ENCODE measurements around the gene TSPAN9.

The TSPAN9 gene

GRCh38 chr12:3179731-3180130 is 102.6 kb downstream of the TSPAN9 start:
- Histone ChIP-seq H3K4me3 (ENCODE audit: low read length) (no peak overlapping the region), H3K27me3 (ENCODE audit: insufficient read depth, low read length) (no peaks in the 10 kb centered on the region), H3K9ac (ENCODE audit: low read depth, low read length) (no peak overlapping the region), H3K27ac (ENCODE audit: low read length) (no peak overlapping the region), H3K4me1 (ENCODE audit: insufficient read depth, low read length) (peaks cover 13% of the 10 kb centered on the region), H3K9me3 (ENCODE audit: insufficient read depth, low read depth, low read length) (no peaks in the 10 kb centered on the region), H3K36me3 (ENCODE audit: insufficient read depth, low read depth, low read length) (no peaks in the 10 kb centered on the region)

DNA sequence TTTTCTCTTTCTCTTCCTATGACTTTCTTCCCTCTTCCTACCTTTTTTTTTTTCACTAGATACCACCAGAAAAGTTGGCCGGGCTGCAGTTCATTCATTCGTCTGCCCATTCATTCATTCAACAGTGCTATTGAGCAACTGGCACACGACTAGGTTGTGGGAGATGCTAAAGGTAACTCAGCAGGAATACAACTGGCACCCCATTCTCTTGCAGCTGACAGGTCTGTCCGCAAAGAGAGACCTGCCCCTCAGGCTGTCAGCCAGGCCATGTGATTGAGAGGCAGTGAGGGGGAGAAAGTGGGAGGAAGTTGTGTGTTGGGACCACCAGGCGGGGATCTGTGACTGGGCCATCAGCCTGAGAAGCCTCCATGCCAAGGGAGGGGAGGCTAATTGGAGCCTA is 105.2 kb downstream of the TSPAN9 start:
- H3K4me1 ChIP-seq (ENCODE audit: insufficient read depth, low read length), result peaks cover 13% of the 10 kb centered on the region
- H3K36me3 ChIP-seq (ENCODE audit: insufficient read depth, low read depth, low read length), result no peaks in the 10 kb centered on the region
- no peak overlapping the region for H3K27ac ChIP-seq (ENCODE audit: low read length)

DNA sequence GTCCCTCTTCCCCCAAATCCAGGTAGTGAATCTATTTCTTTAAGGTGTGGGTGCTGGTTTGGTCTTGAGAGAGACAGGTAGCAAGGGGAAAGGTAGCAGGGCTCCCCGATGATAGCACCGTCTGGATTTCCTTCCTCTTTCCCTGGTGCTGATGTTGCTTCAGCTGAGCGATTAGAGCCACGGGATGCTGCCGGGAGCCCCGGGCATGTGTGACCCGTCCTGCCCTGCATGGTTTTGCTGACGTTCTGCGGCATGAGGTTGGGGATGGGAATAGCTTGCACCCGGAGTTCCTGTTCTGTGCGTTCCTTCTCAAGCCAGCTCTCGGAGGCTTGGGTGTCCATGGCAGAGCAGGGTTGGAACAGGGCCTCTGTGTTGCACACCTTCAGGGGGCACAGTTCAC is 107.3 kb downstream of the TSPAN9 start:
- Histone ChIP-seq H3K27ac (ENCODE audit: low read length) (no peak overlapping the region), H3K9me3 (ENCODE audit: insufficient read depth, low read depth, low read length) (no peaks in the 10 kb centered on the region), H3K36me3 (ENCODE audit: insufficient read depth, low read depth, low read length) (no peaks in the 10 kb centered on the region), H3K27me3 (ENCODE audit: insufficient read depth, low read length) (no peaks in the 10 kb centered on the region), H3K4me1 (ENCODE audit: insufficient read depth, low read length) (no peaks in the 10 kb centered on the region), H3K9ac (ENCODE audit: low read depth, low read length) (no peak overlapping the region), H3K4me3 (ENCODE audit: low read length) (no peak overlapping the region)

More for the DNA sequence above, 105.2 kb downstream of the TSPAN9 start:
- Histone ChIP-seq H3K9me3 (ENCODE audit: insufficient read depth, low read depth, low read length) (no peaks in the 10 kb centered on the region), H3K9ac (ENCODE audit: low read depth, low read length) (no peak overlapping the region), H3K27me3 (ENCODE audit: insufficient read depth, low read length) (no peaks in the 10 kb centered on the region), H3K4me3 (ENCODE audit: low read length) (no peak overlapping the region)

DNA sequence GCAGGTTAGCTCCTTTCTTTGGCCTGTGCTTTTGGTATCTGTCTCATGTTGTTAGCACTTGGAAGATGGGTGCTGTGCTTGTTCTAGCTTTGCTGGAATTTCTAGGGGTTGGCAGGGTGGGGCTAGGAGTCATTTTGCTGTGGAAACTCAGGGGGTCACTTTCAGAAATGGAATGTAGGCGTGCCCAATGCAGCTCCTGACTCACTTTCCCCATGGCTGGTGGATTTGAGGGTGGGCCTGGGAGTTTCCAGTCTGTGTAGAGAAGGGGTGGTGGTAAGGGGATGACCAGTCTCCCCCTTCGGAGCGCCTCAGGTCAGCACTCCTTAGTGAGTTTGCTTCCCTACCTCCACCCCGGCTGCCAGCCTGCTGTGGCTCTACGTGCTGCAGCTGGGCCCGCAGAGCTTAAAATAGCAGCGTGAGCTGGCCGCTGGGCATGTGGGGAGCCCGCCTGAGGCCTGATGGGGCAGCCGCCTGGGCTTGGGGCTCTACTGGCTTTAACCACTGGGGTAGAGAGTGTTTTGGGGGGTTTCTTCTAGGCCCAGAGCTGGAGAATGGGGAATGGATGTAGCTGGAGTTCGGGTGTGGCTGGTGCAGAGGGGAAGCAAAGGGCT is 108.2 kb downstream of the TSPAN9 start:
- Histone ChIP-seq H3K4me3 (ENCODE audit: low read length) (no peak overlapping the region), H3K9me3 (ENCODE audit: insufficient read depth, low read depth, low read length) (no peaks in the 10 kb centered on the region), H3K36me3 (ENCODE audit: insufficient read depth, low read depth, low read length) (no peaks in the 10 kb centered on the region), H3K4me1 (ENCODE audit: insufficient read depth, low read length) (no peaks in the 10 kb centered on the region), H3K27me3 (ENCODE audit: insufficient read depth, low read length) (no peaks in the 10 kb centered on the region), H3K27ac (ENCODE audit: low read length) (no peak overlapping the region), H3K9ac (ENCODE audit: low read depth, low read length) (no peak overlapping the region)

DNA sequence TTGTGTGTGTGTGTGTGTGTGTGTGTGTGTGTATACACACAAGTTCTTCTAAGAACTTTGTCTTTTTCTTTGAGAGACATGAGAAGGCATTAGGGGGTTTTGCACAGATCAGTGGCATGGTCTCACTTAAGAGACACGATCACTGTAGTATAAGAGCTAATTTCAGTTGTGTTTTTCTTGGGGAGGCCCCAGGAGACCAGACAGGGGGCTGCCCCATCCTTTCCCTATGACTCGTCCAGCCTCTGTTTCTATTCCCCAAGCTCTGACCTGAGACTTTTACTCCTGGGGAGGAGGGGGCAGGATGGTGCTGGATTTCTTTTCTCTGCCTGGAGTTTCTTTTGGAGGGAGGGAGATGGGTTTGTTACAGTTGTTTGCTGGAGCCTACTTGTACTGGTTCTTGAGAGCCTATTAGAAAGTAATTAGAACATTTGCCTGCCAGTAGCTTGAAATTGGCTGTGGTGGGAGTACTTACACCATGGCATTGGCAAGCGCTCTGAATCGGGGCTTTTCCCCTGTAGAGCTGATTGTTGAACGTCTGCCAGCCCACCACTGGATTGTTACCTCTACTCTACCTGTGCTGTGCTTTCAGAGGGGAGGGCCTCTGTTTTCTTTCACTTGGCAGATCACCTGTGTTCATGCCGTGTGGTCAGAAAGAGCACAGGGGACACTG is 109.5 kb downstream of the TSPAN9 start:
- H3K9ac ChIP-seq (ENCODE audit: low read depth, low read length), result no peak overlapping the region
- H3K9me3 ChIP-seq (ENCODE audit: insufficient read depth, low read depth, low read length), result no peaks in the 10 kb centered on the region

DNA sequence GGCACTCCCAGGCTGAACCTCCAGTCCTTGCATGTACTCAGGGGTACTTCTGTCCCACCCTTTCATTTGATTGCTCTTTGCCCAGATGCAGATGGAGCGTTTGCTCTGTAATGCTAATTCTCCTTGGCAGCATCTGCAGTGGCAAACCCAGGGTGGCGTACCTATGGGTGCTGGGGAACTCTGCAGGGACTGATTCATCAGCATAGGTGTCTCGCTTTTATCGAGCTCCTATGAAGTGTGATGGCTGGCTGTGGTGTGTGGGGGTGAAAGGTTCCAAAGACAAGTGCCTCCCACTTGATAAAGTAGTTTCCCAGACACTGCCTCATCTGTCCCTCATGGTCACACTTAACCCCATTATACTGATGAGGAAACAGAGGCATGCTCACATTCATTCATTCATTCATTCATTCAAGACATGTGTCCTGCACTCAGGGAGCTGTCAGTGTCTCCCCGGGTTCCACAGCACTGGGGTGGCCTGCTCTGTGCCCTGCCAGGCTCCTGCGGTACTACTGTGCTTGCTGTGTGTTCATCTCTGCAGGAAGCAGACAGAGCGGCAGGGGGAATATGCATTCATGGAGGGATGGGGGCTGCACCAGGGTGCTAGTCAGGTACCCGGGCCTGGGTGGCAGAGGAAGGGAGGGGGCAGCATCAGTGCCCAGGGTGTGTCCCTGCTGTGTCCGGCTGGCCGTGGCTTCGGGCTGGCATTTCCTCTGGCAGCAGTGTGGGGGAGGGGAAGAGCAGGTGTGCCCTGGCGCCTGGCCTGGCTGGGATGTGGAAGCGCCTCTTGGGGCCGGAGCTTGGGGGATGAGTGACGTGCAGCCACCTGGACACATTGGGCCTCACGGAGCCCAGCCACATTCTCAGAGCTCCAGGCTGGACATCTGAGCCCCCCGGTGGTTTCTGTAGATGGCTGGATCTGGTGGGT is 110.9 kb downstream of the TSPAN9 start:
- no peak overlapping the region for H3K4me3 ChIP-seq (ENCODE audit: low read length)
- H3K27me3 ChIP-seq (ENCODE audit: insufficient read depth, low read length), result no peaks in the 10 kb centered on the region
- H3K9me3 ChIP-seq (ENCODE audit: insufficient read depth, low read depth, low read length), result no peaks in the 10 kb centered on the region
- no peak overlapping the region for H3K27ac ChIP-seq (ENCODE audit: low read length)
- H3K4me1 ChIP-seq (ENCODE audit: insufficient read depth, low read length), result no peaks in the 10 kb centered on the region
- H3K36me3 ChIP-seq (ENCODE audit: insufficient read depth, low read depth, low read length), result no peaks in the 10 kb centered on the region
- no peak overlapping the region for H3K9ac ChIP-seq (ENCODE audit: low read depth, low read length)

More for the DNA sequence above, 109.5 kb downstream of the TSPAN9 start:
- Histone ChIP-seq H3K4me3 (ENCODE audit: low read length) (no peak overlapping the region), H3K27me3 (ENCODE audit: insufficient read depth, low read length) (no peaks in the 10 kb centered on the region), H3K27ac (ENCODE audit: low read length) (no peak overlapping the region), H3K36me3 (ENCODE audit: insufficient read depth, low read depth, low read length) (no peaks in the 10 kb centered on the region), H3K4me1 (ENCODE audit: insufficient read depth, low read length) (no peaks in the 10 kb centered on the region)

DNA sequence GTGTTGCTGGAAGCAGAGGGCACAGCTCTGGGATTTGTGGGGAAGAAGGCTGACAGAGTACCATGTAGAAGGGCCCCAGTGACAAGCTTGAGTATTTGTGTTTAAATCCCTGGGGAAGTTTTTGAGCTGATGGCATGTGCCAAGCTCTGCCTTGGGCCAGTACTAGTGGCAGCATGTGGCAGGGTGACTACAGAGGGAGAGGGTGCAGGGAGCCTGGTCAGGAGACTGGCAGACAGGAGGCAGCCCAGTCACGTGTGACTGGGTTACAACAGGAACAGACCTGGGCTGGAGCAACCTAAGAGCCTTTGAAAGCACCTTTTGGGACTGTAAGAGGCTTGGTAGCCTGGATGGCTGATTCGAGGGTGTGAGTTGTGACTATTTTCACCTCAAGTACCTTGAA is 112.1 kb downstream of the TSPAN9 start:
- no peaks in the 10 kb centered on the region for H3K4me1 ChIP-seq (ENCODE audit: insufficient read depth, low read length)
- H3K27me3 ChIP-seq (ENCODE audit: insufficient read depth, low read length), result no peaks in the 10 kb centered on the region
- no peak overlapping the region for H3K9ac ChIP-seq (ENCODE audit: low read depth, low read length)
- H3K4me3 ChIP-seq (ENCODE audit: low read length), result no peak overlapping the region
- H3K9me3 ChIP-seq (ENCODE audit: insufficient read depth, low read depth, low read length), result no peaks in the 10 kb centered on the region
- no peak overlapping the region for H3K27ac ChIP-seq (ENCODE audit: low read length)
- H3K36me3 ChIP-seq (ENCODE audit: insufficient read depth, low read depth, low read length), result no peaks in the 10 kb centered on the region

DNA sequence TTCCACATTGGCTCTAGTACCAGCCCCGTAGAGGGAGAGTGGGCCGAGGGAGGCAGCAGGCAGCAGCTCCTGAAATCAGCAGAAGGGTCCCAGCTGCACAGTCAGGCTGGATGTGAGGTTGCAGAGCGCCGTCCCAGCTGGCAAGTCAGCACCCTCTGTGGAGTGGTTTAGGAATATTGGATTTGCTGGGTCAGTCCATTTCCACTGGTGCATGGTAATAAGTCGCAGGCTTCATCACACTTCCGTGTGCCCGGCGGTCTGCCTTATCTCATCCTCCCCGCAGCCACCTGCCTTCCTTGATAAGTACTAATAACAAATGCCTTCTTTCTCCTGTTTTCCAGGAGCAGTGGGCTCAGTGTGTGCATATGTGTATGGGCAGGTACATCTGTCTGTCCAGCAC is 112.9 kb downstream of the TSPAN9 start:
- H3K36me3 ChIP-seq (ENCODE audit: insufficient read depth, low read depth, low read length), result no peaks in the 10 kb centered on the region
- H3K4me3 ChIP-seq (ENCODE audit: low read length), result no peak overlapping the region
- no peak overlapping the region for H3K27ac ChIP-seq (ENCODE audit: low read length)
- no peak overlapping the region for H3K9ac ChIP-seq (ENCODE audit: low read depth, low read length)
- H3K27me3 ChIP-seq (ENCODE audit: insufficient read depth, low read length), result no peaks in the 10 kb centered on the region
- peaks cover 4% of the 10 kb centered on the region; the same call in 1 of the 2 replicates for H3K4me1 ChIP-seq (ENCODE audit: insufficient read depth, low read length)
- H3K9me3 ChIP-seq (ENCODE audit: insufficient read depth, low read depth, low read length), result no peaks in the 10 kb centered on the region

GRCh38 chr12:3191450-3191849 is 114.3 kb downstream of the TSPAN9 start:
- H3K27ac ChIP-seq (ENCODE audit: low read length), result no peak overlapping the region
- H3K9me3 ChIP-seq (ENCODE audit: insufficient read depth, low read depth, low read length), result no peaks in the 10 kb centered on the region
- no peak overlapping the region for H3K9ac ChIP-seq (ENCODE audit: low read depth, low read length)
- no peaks in the 10 kb centered on the region for H3K36me3 ChIP-seq (ENCODE audit: insufficient read depth, low read depth, low read length)
- peaks cover 2% of the 10 kb centered on the region; the same call in 1 of the 2 replicates for H3K27me3 ChIP-seq (ENCODE audit: insufficient read depth, low read length)
- no peak overlapping the region for H3K4me3 ChIP-seq (ENCODE audit: low read length)
- H3K4me1 ChIP-seq (ENCODE audit: insufficient read depth, low read length), result peaks cover 9% of the 10 kb centered on the region; the same call in 1 of the 2 replicates

- no peak overlapping the region for H3K27ac ChIP-seq (ENCODE audit: low read length)
- H3K4me1 ChIP-seq (ENCODE audit: insufficient read depth, low read length), result peaks cover 16% of the 10 kb centered on the region; the same call in 1 of the 2 replicates
- no peaks in the 10 kb centered on the region for H3K36me3 ChIP-seq (ENCODE audit: insufficient read depth, low read depth, low read length)
- H3K9ac ChIP-seq (ENCODE audit: low read depth, low read length), result no peak overlapping the region
- no peak overlapping the region for H3K4me3 ChIP-seq (ENCODE audit: low read length)
- H3K27me3 ChIP-seq (ENCODE audit: insufficient read depth, low read length), result peaks cover 10% of the 10 kb centered on the region
- no peaks in the 10 kb centered on the region for H3K9me3 ChIP-seq (ENCODE audit: insufficient read depth, low read depth, low read length)
These were observed 115.0 kb downstream of the TSPAN9 start for GRCh38 chr12:3192221-3192620.

DNA sequence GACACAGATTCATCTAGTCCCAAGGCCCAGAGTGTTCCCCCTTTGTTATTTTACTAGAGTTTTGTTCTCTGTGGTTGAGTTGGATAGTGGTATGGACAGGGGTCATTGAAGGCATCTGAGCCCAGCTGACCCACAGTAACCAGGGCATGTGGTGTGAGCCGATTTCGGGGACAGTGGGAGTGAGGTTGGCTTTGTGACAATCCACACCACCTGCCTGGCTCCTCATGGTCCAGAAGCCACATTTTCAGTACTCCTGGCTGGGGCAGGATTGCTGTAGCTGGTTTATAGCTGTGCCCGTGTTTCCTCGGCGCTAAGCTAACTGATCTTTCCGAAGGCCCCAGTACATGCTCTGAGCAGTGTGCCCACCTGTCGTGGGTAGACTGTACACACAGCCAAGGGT is 116.0 kb downstream of the TSPAN9 start:
- Histone ChIP-seq H3K9me3 (ENCODE audit: insufficient read depth, low read depth, low read length) (no peaks in the 10 kb centered on the region), H3K27ac (ENCODE audit: low read length) (no peak overlapping the region), H3K4me3 (ENCODE audit: low read length) (no peak overlapping the region), H3K36me3 (ENCODE audit: insufficient read depth, low read depth, low read length) (no peaks in the 10 kb centered on the region), H3K9ac (ENCODE audit: low read depth, low read length) (no peak overlapping the region), H3K27me3 (ENCODE audit: insufficient read depth, low read length) (peaks cover 14% of the 10 kb centered on the region), H3K4me1 (ENCODE audit: insufficient read depth, low read length) (peaks cover 16% of the 10 kb centered on the region; the same call in 1 of the 2 replicates)
